Measurements from ENCODE around the gene GAS7. TPM values are rescaled to one million over a fixed set of nuclear protein-coding genes. Genes with fewer than 3 reads are reported as not detected.

Gene GAS7
- total and polyA plus RNA-seq, 7 donors = 1.4 to 16.9 (median 7.0) TPM

DNA sequence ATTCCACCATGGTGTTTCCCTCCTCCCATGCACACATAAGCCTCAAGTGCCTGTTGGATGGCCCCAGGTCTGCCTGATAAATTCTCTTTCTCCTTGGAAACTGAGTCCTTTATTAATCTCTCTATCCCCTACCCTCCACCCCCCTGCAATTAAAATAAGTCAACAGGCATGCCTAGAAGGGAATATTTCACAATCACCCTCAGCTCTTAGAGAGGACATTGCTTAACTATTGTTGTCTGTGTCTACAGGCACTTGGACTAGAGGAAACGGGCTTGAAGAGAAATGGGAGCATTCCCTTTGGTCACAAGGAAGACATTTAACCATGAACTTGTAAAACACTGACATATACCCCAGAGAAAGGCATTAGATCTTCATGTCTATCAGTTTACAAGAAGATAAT, 332.8 kb downstream of the GAS7 start:
- H3K9me3 ChIP-seq = no peaks in the 10 kb centered on the region
- H3K36me3 ChIP-seq (ENCODE audit: insufficient read depth in 1 of 2, low read depth in 1 of 2) = no peaks in the 10 kb centered on the region
- TF ChIP-seq, protein P1, sequence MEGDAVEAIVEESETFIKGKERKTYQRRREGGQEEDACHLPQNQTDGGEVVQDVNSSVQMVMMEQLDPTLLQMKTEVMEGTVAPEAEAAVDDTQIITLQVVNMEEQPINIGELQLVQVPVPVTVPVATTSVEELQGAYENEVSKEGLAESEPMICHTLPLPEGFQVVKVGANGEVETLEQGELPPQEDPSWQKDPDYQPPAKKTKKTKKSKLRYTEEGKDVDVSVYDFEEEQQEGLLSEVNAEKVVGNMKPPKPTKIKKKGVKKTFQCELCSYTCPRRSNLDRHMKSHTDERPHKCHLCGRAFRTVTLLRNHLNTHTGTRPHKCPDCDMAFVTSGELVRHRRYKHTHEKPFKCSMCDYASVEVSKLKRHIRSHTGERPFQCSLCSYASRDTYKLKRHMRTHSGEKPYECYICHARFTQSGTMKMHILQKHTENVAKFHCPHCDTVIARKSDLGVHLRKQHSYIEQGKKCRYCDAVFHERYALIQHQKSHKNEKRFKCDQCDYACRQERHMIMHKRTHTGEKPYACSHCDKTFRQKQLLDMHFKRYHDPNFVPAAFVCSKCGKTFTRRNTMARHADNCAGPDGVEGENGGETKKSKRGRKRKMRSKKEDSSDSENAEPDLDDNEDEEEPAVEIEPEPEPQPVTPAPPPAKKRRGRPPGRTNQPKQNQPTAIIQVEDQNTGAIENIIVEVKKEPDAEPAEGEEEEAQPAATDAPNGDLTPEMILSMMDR (IDR thresholded peaks at IDR 0.05) = no peak
- ATAC-seq = no peak
- DNase-seq = no peak
- H3K27ac ChIP-seq = no peak overlapping the region
- no peaks in the 10 kb centered on the region for H3K4me1 ChIP-seq
- WGBS, 3 donors = 35 to 71% (median 54%) methylated on average over 1 of the region's 1 CpG
- intact Hi-C loops (cut with DNase I) = loop anchor here in 1 of 2 donors (10.0 kb wide), 1 partner anchor 131 kb away; no protein-coding TSS in a partner anchor
- H3K27me3 ChIP-seq (ENCODE audit: insufficient read depth in 3 of 3, low read length in 2 of 3) = no peaks in the 10 kb centered on the region
- H3K4me3 ChIP-seq = no peak overlapping the region

DNA sequence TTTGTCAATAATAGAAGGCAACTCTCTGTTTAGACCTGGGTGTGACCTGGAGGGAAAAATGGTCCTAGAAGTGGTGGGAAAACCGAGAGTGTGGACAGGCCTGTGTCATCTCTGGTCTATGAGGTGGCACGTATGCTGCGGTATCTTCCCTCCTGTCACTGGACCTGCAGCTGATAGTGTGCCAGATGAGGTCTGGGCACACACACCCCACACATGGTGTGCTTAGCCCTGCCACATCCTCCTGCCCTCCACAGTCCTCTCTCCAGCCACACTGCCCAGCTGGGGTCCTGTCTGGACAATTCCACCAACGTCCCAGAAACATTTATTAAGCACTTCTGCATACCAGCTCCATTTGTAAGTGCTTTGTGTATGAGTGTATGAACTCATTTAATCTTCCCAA, 335.5 kb downstream of the GAS7 start:
- no peaks in the 10 kb centered on the region for H3K4me1 ChIP-seq
- no peaks in the 10 kb centered on the region for H3K9me3 ChIP-seq
- 62 to 76% (median 72%) methylated on average over 4 of the region's 4 CpGs for WGBS, 3 donors
- H3K4me3 ChIP-seq = no peak overlapping the region
- no peaks in the 10 kb centered on the region for H3K36me3 ChIP-seq (ENCODE audit: insufficient read depth in 1 of 2, low read depth in 1 of 2)
- DNase-seq = no peak
- TF ChIP-seq, protein P1 (IDR thresholded peaks at IDR 0.05) = no peak
- no peak for ATAC-seq
- no peaks in the 10 kb centered on the region for H3K27me3 ChIP-seq (ENCODE audit: insufficient read depth in 3 of 3, low read length in 2 of 3)
- intact Hi-C loops (cut with DNase I) = loop anchor here in 1 of 2 donors (10.0 kb wide), 1 partner anchor 128 kb away; no protein-coding TSS in a partner anchor
- no peak overlapping the region for H3K27ac ChIP-seq

DNA sequence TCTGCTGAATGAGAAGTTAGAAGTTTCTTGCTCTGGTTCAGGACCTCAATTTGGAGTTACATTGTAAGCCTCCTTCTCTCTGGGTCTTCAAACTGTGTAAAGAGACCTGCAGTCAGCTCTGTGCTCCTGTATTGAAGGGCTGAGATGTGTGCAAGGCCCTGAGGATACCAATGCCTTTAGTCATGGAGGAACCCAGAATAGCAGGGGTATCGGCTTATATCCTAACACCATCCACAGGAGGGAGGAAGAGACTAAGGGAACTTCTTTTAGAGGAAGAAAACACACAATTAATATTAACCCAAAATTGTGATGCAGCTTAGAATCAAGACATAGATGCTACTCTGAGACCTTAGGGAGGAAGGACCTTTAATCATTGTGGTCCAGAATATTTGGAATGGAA, 336.2 kb downstream of the GAS7 start:
- DNase-seq (no peak), ATAC-seq (no peak)
- Histone ChIP-seq H3K36me3 (ENCODE audit: insufficient read depth in 1 of 2, low read depth in 1 of 2) (no peaks in the 10 kb centered on the region), H3K27me3 (ENCODE audit: insufficient read depth in 3 of 3, low read length in 2 of 3) (no peaks in the 10 kb centered on the region), H3K27ac (no peak overlapping the region), H3K4me1 (no peaks in the 10 kb centered on the region), H3K9me3 (no peaks in the 10 kb centered on the region), H3K4me3 (no peak overlapping the region)
- 80 to 86% (median 81%) methylated on average over 1 of the region's 1 CpG for WGBS, 3 donors
- TF ChIP-seq, protein P1 (IDR thresholded peaks at IDR 0.05) = no peak
- intact Hi-C loops (cut with DNase I) = loop anchor here in 1 of 2 donors (10.0 kb wide), 1 partner anchor 127 kb away; no protein-coding TSS in a partner anchor

DNA sequence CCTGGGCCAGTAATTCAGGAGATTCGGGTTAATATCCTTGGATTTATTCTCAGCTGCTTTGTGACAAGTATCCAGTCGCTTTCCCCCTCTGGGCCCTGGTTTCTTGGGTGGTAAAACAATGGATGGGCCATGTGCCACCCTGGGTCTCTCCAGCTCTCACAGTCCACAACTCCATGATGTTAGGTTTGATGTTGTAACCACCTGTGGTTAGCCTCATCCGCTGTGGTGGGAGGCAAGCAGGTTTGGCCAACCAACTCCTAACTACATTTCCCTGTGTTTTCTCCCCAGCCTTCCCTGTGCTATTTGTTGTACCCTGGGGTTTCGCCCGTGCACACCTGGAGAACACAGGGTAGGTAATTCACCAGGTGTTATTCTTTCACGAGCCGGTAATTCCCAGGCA, 337.6 kb downstream of the GAS7 start:
- Histone ChIP-seq H3K27me3 (ENCODE audit: insufficient read depth in 3 of 3, low read length in 2 of 3) (no peaks in the 10 kb centered on the region), H3K9me3 (no peaks in the 10 kb centered on the region), H3K4me3 (no peak overlapping the region), H3K36me3 (ENCODE audit: insufficient read depth in 1 of 2, low read depth in 1 of 2) (no peaks in the 10 kb centered on the region), H3K27ac (no peak overlapping the region), H3K4me1 (no peaks in the 10 kb centered on the region)
- 78 to 91% (median 89%) methylated on average over 7 of the region's 7 CpGs for WGBS, 3 donors
- intact Hi-C loops (cut with DNase I) = loop anchor here in 1 of 2 donors (10.0 kb wide), 1 partner anchor 126 kb away; no protein-coding TSS in a partner anchor
- ATAC-seq = no peak
- DNase-seq = no peak
- TF ChIP-seq, protein P1 (IDR thresholded peaks at IDR 0.05) = no peak

Other genes with a start within 250 kb of the GAS7 start
- gene MYH13, start 174.4 kb upstream of the GAS7 start, total RNA-seq = under 1 TPM; 0.07 to 0.11 (median 0.08) TPM
- gene MYH13, start 174.4 kb upstream of the GAS7 start, polyA plus RNA-seq = under 1 TPM; 0.01 to 0.04 (median 0.03) TPM
- 10 to 100 TPM in 1 of 4 donors, 1 to 10 TPM in 2, under 1 TPM in 1; 0.32 to 17.3 (median 5.1) TPM for gene MYH8, start 223.3 kb upstream of the GAS7 start, total RNA-seq
- gene MYH8, start 223.3 kb upstream of the GAS7 start, polyA plus RNA-seq = under 1 TPM; 0.21 to 0.34 (median 0.33) TPM

Data from psoas muscle (tissue), 8 donors.